CD1c-positive myeloid dendritic cell (primary cell): Measurements from ENCODE around the gene MRPL18.

ENCODE experiments used
- DNase-seq: peaks from one replicate; pipeline ENCODE4 v3.0.0-alpha.2; 2016; ENCODE audit errors: extremely low spot score

Gene MRPL18

DNA sequence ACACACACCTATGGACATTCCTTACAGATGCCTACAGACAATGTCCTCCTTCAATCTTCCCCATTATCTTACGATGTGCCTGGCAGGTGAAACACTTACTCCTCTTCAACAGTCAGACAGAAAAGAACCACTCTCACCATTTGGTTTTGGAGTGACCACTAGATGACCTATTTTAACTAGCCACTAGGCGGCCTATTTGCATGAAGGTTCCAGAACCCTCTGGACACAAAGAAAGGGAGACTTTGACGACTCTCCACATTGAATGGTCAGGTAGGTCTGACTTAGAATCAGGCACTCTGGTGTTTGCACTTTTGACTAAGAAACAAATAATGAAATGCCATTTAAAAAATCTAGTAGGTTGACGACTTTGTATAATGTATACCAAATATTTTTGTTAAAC is 51.8 kb downstream of the MRPL18 start:
- DNase-seq = no peak

DNA sequence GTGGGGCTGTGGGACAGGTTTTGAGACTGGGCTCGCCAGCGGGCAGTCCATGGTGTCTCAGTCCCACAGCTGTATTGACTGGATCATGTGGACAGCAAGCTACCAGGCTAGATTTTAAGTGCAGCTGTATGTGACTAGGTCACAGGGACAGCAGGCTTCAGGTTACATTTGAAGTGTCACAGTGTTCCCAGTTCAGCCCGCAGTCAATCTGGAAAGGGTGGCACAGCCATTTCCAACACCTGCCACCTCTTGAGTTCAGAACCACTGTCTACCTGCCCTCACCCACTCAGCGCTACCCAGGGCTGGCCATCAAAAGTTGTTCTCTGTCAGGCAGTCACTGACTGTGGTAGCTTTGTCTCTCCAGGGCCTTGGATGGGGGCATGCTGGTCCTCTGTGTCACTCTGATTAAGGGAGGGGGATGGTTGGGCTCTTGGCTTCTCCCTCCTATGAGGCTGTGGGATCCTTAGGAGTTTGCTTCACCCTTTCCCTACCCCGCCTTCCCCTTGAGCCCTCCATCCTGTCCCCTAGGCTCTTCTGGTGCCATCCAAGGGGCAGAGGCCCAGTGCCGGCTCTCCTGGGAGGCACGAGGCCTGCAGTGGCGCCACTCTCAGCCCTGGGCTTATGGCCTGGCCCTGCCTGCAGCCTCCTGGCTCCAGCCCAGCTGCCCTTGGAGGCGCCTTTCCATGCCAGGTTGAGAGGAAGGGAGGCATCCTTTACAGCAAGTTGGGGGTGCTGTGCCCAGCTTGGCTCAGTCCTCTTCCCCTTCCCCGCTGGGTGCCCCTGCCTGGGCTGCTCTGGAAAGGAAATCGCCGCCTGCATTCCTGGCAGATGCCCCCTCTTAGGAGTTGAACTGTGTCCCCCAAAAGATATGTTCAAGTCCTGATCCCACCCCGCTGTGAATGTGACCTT is 54.7 kb downstream of the MRPL18 start:
- DNase-seq = no peak
